Neural crest cell (in vitro differentiated cells): ENCODE results near the gene ENTPD2. TPM values are rescaled to one million over a fixed set of nuclear protein-coding genes. Genes with fewer than 3 reads are reported as not detected.

Source experiments
- DNase-seq: peaks from one replicate; pipeline ENCODE4 v3.0.0; 2021; ENCODE audit warnings: low read depth, mixed read lengths, low spot score
- H3K27ac Mint-ChIP-seq: one replicate; pipeline ENCODE4 v1.8.0; 2021; ENCODE audit warnings: mild to moderate bottlenecking, mixed read lengths; ENCODE audit not compliant: unreplicated experiment
- H3K27me3 Mint-ChIP-seq: 2 replicates; pipeline ENCODE4 v1.8.0; 2021; ENCODE audit warnings: low read depth, mild to moderate bottlenecking, mixed read lengths
- H3K36me3 Mint-ChIP-seq: 2 replicates; pipeline ENCODE4 v1.8.0; 2021; ENCODE audit warnings: low read depth, mild to moderate bottlenecking, mixed read lengths
- H3K4me1 Mint-ChIP-seq: 2 replicates; pipeline ENCODE4 v1.8.0; 2021; ENCODE audit warnings: mixed read lengths
- H3K4me3 Mint-ChIP-seq: one replicate; pipeline ENCODE4 v1.8.0; 2021; ENCODE audit warnings: mild to moderate bottlenecking, mixed read lengths
- H3K9me3 Mint-ChIP-seq: 2 replicates; pipeline ENCODE4 v1.8.0; 2021; ENCODE audit warnings: mixed read lengths
- CTCF ChIP-seq: fragments of 200-600 bp; sonication (generic); conservative IDR thresholded peaks from 2 replicates; pipeline ENCODE4 v1.5.0; 2021; ENCODE audit warnings: antibody characterized with exemption, mild to moderate bottlenecking
- total RNA-seq: library from RNA; stranded (reverse); gene quantifications from 2 replicates; pipeline ENCODE4 v1.2.1, GENCODE V29; 2021

ENTPD2 gene
- total RNA-seq, 1 donor from 2014 or later, result not detected

- Mint-ChIP-seq H3K36me3 (no peaks in the 10 kb centered on the region), H3K27me3 (no peaks in the 10 kb centered on the region), H3K4me3 (no peak overlapping the region), H3K4me1 (no peaks in the 10 kb centered on the region), H3K27ac (no peak overlapping the region), H3K9me3 (no peaks in the 10 kb centered on the region)
- TF ChIP-seq CTCF, result no peak
- DNase-seq, result no peak
Measured at GRCh38 chr9:137011156-137011555, 42.7 kb downstream of the ENTPD2 start.

- Mint-ChIP-seq H3K9me3 (no peaks in the 10 kb centered on the region), H3K4me3 (no peak overlapping the region), H3K27ac (no peak overlapping the region), H3K27me3 (no peaks in the 10 kb centered on the region), H3K36me3 (no peaks in the 10 kb centered on the region), H3K4me1 (no peaks in the 10 kb centered on the region)
- TF ChIP-seq CTCF, result no peak
- DNase-seq, result no peak
Measured at GRCh38 chr9:137009938-137010732, 43.7 kb downstream of the ENTPD2 start.

- H3K4me1 Mint-ChIP-seq, result no peaks in the 10 kb centered on the region
Measured at GRCh38 chr9:137009217-137009616, 44.6 kb downstream of the ENTPD2 start.

GRCh38 chr9:137008312-137008711 lies 45.5 kb downstream of the ENTPD2 start:
- H3K4me3 Mint-ChIP-seq, result no peak overlapping the region
- no peak overlapping the region for H3K27ac Mint-ChIP-seq
- no peaks in the 10 kb centered on the region for H3K36me3 Mint-ChIP-seq
- no peak for TF ChIP-seq CTCF
- DNase-seq, result no peak
- H3K27me3 Mint-ChIP-seq, result no peaks in the 10 kb centered on the region
- no peaks in the 10 kb centered on the region for H3K4me1 Mint-ChIP-seq
- no peaks in the 10 kb centered on the region for H3K9me3 Mint-ChIP-seq

More at GRCh38 chr9:137009217-137009616, 44.6 kb downstream of the ENTPD2 start:
- Mint-ChIP-seq H3K36me3 (no peaks in the 10 kb centered on the region), H3K9me3 (no peaks in the 10 kb centered on the region), H3K4me3 (no peak overlapping the region), H3K27ac (no peak overlapping the region), H3K27me3 (no peaks in the 10 kb centered on the region)
- no peak for TF ChIP-seq CTCF
- no peak for DNase-seq

GRCh38 chr9:137007816-137008270 lies 46.0 kb downstream of the ENTPD2 start:
- no peaks in the 10 kb centered on the region for H3K4me1 Mint-ChIP-seq
- H3K27ac Mint-ChIP-seq, result no peak overlapping the region
- H3K27me3 Mint-ChIP-seq, result no peaks in the 10 kb centered on the region
- TF ChIP-seq CTCF, result no peak
- H3K4me3 Mint-ChIP-seq, result no peak overlapping the region
- H3K9me3 Mint-ChIP-seq, result no peaks in the 10 kb centered on the region
- H3K36me3 Mint-ChIP-seq, result no peaks in the 10 kb centered on the region
- no peak for DNase-seq
